Measurements from ENCODE around the gene XPNPEP1. TPM values are rescaled to one million over a fixed set of nuclear protein-coding genes. Genes with fewer than 3 reads are reported as not detected.
A peak's percentile ranks its signal among the peaks of the same experiment; 100 is the strongest.

Gene XPNPEP1
- total RNA-seq, 1 donor: 86.4 TPM

- TF ChIP-seq CTCF (IDR thresholded peaks at IDR 0.05; ENCODE audit: insufficient read depth, low read depth, low read length): no peak
- no peak for DNase-seq (ENCODE audit: low read depth)
- H3K4me3 ChIP-seq (ENCODE audit: low read depth, low read length): no peak overlapping the region
Observed at GRCh38 chr10:109940117-109940516, 16.8 kb upstream of the XPNPEP1 start.

GRCh38 chr10:109939315-109939961 is 16.1 kb upstream of the XPNPEP1 start:
- DNase-seq (ENCODE audit: low read depth): no peak
- no peak for TF ChIP-seq CTCF (IDR thresholded peaks at IDR 0.05; ENCODE audit: insufficient read depth, low read depth, low read length)
- H3K4me3 ChIP-seq (ENCODE audit: low read depth, low read length): no peak overlapping the region

- DNase-seq (ENCODE audit: low read depth): no peak
- TF ChIP-seq CTCF (IDR thresholded peaks at IDR 0.05; ENCODE audit: insufficient read depth, low read depth, low read length): no peak
Observed at GRCh38 chr10:109937460-109938065, 14.3 kb upstream of the XPNPEP1 start.

GRCh38 chr10:109934958-109935793 is 11.9 kb upstream of the XPNPEP1 start:
- TF ChIP-seq CTCF (IDR thresholded peaks at IDR 0.05; ENCODE audit: insufficient read depth, low read depth, low read length): no peak
- H3K4me3 ChIP-seq (ENCODE audit: low read depth, low read length): no peak overlapping the region
- DNase-seq (ENCODE audit: low read depth): peak; percentile 72

More at GRCh38 chr10:109937460-109938065, 14.3 kb upstream of the XPNPEP1 start:
- H3K4me3 ChIP-seq (ENCODE audit: low read depth, low read length): no peak overlapping the region

GRCh38 chr10:109933984-109934565 is 10.8 kb upstream of the XPNPEP1 start:
- no peak for TF ChIP-seq CTCF (IDR thresholded peaks at IDR 0.05; ENCODE audit: insufficient read depth, low read depth, low read length)
- DNase-seq (ENCODE audit: low read depth): peak; percentile 33
- no peak overlapping the region for H3K4me3 ChIP-seq (ENCODE audit: low read depth, low read length)

GRCh38 chr10:109932968-109933367 is 9.7 kb upstream of the XPNPEP1 start:
- no peak overlapping the region for H3K4me3 ChIP-seq (ENCODE audit: low read depth, low read length)
- no peak for TF ChIP-seq CTCF (IDR thresholded peaks at IDR 0.05; ENCODE audit: insufficient read depth, low read depth, low read length)
- DNase-seq (ENCODE audit: low read depth): no peak

Measured in fibroblast of villous mesenchyme (primary cell).